Measurements from ENCODE around the gene PEF1.

Gene PEF1

DNA sequence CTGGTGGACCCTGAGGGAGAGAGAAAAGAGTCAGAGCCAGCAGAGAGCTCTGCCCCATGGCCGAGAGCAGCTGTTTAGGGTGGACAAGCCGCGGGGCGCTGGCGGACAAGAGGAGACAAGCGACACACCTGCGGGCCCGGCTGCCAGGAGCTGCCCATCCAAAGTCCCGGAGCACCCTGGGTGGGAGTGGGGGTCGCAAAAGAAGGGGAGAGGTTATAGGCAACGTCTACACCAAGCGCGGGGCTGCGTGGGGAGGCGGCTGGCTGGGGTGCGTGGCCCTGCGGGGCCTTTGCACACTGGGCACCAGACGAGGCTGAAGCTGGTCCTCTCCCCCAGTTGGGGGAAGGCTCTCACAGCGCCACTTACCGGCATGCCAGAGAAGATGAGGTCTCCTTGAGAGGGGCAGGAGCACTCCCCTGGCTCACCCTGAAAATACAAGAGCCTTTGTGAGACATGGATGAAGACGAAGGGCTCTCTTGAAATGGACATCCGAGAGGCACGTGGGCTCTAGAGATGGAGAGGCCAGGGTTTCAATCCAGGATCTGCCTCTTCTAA is 35.1 kb upstream of the PEF1 start:
- H3K4me3 ChIP-seq (ENCODE audit: low read depth, low read length), result no peak overlapping the region
- TF ChIP-seq, protein P1, sequence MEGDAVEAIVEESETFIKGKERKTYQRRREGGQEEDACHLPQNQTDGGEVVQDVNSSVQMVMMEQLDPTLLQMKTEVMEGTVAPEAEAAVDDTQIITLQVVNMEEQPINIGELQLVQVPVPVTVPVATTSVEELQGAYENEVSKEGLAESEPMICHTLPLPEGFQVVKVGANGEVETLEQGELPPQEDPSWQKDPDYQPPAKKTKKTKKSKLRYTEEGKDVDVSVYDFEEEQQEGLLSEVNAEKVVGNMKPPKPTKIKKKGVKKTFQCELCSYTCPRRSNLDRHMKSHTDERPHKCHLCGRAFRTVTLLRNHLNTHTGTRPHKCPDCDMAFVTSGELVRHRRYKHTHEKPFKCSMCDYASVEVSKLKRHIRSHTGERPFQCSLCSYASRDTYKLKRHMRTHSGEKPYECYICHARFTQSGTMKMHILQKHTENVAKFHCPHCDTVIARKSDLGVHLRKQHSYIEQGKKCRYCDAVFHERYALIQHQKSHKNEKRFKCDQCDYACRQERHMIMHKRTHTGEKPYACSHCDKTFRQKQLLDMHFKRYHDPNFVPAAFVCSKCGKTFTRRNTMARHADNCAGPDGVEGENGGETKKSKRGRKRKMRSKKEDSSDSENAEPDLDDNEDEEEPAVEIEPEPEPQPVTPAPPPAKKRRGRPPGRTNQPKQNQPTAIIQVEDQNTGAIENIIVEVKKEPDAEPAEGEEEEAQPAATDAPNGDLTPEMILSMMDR (IDR thresholded peaks at IDR 0.05; ENCODE audit: low read depth, low read length, missing control alignments), result no peak
- in situ Hi-C loops (cut with HindIII; ENCODE audit: low sequenced_read_pairs), result no loop called here
- DNase-seq (ENCODE audit: low read depth), result no peak

DNA sequence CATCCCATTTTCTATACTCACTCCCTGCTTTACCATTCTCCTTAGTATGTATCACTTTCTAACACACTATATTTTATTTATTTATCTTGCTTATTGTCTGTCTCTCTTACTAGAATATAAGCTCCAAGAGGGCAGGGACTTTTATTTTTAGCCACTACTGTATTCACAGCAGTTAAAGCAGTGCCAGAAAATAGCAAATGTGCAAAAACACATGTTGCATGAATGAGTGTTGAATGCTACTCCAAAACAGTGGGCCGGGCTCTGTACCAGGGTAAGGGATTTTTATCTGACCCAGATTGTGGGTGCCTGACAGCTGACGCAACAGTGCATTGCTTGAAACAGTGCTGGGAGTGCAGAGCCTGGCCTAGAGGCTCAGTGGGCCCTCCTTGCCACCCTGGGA is 34.4 kb upstream of the PEF1 start:
- H3K4me3 ChIP-seq (ENCODE audit: low read depth, low read length), result no peak overlapping the region
- TF ChIP-seq, protein P1 (IDR thresholded peaks at IDR 0.05; ENCODE audit: low read depth, low read length, missing control alignments), result no peak
- no peak for DNase-seq (ENCODE audit: low read depth)
- in situ Hi-C loops (cut with HindIII; ENCODE audit: low sequenced_read_pairs), result no loop called here

DNA sequence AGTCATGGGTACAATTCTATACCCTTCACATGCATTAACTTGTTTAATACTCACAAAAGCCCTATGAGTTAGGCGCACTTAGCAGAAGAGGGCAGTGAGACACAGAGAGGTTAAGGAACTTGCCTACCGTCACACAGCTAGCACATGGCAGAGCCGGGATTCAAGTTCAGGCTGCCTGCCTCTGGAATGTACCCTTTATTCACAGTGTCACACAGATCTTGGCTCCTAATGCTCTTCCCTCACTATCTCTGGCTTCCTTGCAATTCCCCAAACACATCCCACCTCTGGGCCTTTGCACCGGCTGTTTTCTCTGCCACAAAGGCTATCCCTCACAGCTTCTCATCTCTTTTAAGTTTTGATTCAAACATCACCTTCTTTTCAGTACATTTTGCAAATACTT is 34.0 kb upstream of the PEF1 start:
- in situ Hi-C loops (cut with HindIII; ENCODE audit: low sequenced_read_pairs), result no loop called here
- TF ChIP-seq, protein P1 (IDR thresholded peaks at IDR 0.05; ENCODE audit: low read depth, low read length, missing control alignments), result no peak
- no peak for DNase-seq (ENCODE audit: low read depth)
- no peak overlapping the region for H3K4me3 ChIP-seq (ENCODE audit: low read depth, low read length)

DNA sequence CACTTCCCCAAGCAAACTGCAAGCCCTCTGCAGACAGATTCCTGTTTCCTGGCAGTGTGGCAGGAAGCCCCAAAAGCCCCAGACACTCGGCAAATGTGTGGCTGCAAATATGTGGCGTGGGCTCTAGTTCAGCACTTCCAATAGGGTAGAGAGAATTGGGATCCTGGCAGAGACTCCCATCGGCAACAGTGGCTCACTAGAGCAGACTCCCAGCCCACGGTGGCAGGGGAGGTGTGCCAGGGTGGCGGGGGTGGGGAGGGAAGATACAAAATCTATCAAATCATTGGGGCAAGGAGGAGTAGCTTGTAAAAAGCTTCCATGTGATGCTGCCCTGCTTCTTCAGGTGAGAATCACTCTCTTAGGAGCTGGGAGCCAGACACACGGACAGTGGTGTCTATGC is 33.3 kb upstream of the PEF1 start:
- no peak overlapping the region for H3K4me3 ChIP-seq (ENCODE audit: low read depth, low read length)
- in situ Hi-C loops (cut with HindIII; ENCODE audit: low sequenced_read_pairs), result no loop called here
- TF ChIP-seq, protein P1 (IDR thresholded peaks at IDR 0.05; ENCODE audit: low read depth, low read length, missing control alignments), result no peak
- no peak for DNase-seq (ENCODE audit: low read depth)

DNA sequence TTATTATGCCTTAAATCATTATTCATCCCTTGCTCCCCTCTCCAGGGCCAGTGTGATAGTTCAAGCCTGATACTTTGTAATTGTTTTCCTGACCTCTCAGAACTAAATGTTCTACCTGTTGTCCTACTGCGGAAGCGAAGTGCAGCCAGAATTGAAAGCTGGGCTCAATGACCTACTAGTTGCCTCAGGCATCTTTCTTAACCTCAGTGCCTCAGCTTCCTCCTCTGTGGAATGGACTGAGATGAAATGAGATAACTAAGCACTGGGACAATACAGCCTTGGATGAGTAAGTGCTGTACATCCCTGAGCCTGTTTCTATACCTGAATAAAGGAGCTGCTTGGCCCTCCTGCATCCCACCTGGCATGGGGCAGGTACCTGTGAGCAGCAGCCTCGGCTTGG is 32.7 kb upstream of the PEF1 start:
- in situ Hi-C loops (cut with HindIII; ENCODE audit: low sequenced_read_pairs), result no loop called here
- no peak overlapping the region for H3K4me3 ChIP-seq (ENCODE audit: low read depth, low read length)
- DNase-seq (ENCODE audit: low read depth), result no peak
- TF ChIP-seq, protein P1 (IDR thresholded peaks at IDR 0.05; ENCODE audit: low read depth, low read length, missing control alignments), result no peak

DNA sequence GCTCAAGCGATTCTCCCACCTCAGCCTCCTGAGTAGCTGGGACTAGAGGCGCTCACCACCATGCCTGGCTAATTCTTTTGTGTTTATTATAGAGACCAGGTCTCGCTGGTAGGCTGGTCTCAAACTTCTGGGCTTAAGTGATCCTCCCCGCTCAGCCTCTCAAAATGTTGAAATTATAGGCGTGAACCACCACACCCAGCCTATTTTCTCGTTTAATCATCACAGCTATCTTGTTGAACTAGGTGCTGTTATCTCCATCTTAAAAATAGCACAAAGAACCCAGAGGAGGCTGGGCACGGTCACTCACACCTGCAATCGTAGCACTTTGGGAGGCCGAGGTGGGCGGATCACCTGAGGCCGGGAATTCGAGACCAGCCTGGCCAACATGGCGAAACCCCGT is 31.1 kb upstream of the PEF1 start:
- TF ChIP-seq, protein P1 (IDR thresholded peaks at IDR 0.05; ENCODE audit: low read depth, low read length, missing control alignments), result no peak
- no peak overlapping the region for H3K4me3 ChIP-seq (ENCODE audit: low read depth, low read length)
- no peak for DNase-seq (ENCODE audit: low read depth)
- in situ Hi-C loops (cut with HindIII; ENCODE audit: low sequenced_read_pairs), result no loop called here

DNA sequence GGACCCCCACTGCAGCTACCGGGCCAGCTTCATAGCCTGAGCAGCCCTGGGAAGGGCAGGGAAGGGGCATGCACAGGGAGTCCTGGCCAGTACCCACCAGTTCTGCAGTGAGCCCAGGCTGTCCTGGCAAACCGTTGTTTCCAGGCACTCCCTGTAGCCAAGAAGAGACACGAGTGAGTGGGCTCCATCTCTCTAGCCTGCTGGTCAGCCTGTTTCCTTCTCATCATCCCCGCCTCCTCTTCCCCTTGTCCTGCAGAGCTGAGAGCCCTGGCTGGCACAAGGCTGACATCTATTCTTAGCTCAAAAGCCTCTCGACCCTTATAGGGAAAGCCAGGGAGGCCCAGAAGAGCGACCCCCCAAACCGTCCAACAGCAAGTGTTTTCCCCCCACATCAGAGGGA is 30.5 kb upstream of the PEF1 start:
- in situ Hi-C loops (cut with HindIII; ENCODE audit: low sequenced_read_pairs), result no loop called here
- no peak overlapping the region for H3K4me3 ChIP-seq (ENCODE audit: low read depth, low read length)
- DNase-seq (ENCODE audit: low read depth), result no peak
- TF ChIP-seq, protein P1 (IDR thresholded peaks at IDR 0.05; ENCODE audit: low read depth, low read length, missing control alignments), result no peak
